HepG2 (cell line): ENCODE data around the gene TMED6. TPM values are rescaled to one million over a fixed set of nuclear protein-coding genes. Genes with fewer than 3 reads are reported as not detected.

Experiments
- ATM ChIP-seq: fragments of 450-650 bp; IDR thresholded peaks from 2 replicates; pipeline ENCODE4 v1.7.1; 2017; ENCODE audit warnings: mild to moderate bottlenecking, borderline replicate concordance
- DMAP1 ChIP-seq: IDR thresholded peaks from 2 replicates; pipeline ENCODE4 v1.6.1; 2016
- ETS1 ChIP-seq: sonication (generic); formaldehyde crosslinking; IDR thresholded peaks from 2 replicates; pipeline ENCODE4 v1.4.0; 2020; ENCODE audit warnings: missing genetic modification reagents
- FOSL2 ChIP-seq: sonication (generic); formaldehyde crosslinking; IDR thresholded peaks from 2 replicates; pipeline ENCODE4 v1.4.0; 2020; ENCODE audit warnings: missing genetic modification reagents
- GATAD2A ChIP-seq: IDR thresholded peaks from 2 replicates; pipeline ENCODE4 v1.6.1; 2016
- HDAC1 ChIP-seq: sonication (generic); formaldehyde crosslinking; IDR thresholded peaks from 2 replicates; pipeline ENCODE4 v1.5.1; 2020; ENCODE audit warnings: mild to moderate bottlenecking, missing genetic modification reagents
- HNRNPK ChIP-seq: fragments of 200-400 bp; formaldehyde crosslinking; IDR thresholded peaks from 2 replicates; pipeline ENCODE4 v1.6.1; 2018; ENCODE audit warnings: low read length, low read depth, moderate library complexity, mild to moderate bottlenecking; ENCODE audit not compliant: poor library complexity, severe bottlenecking
- KDM5B ChIP-seq: sonication (generic); formaldehyde crosslinking; IDR thresholded peaks from 2 replicates; pipeline ENCODE4 v1.4.0; 2020; ENCODE audit warnings: missing genetic modification reagents, mild to moderate bottlenecking, borderline replicate concordance
- MAFK ChIP-seq, 2 experiments: IDR thresholded peaks in 1 of 2; conservative IDR thresholded peaks in 1 of 2; 2 replicates each; pipeline ENCODE4 v1.6.1; 2011; ENCODE audit warnings: improper control_type of control experiment in 2 of 2, low read length in 2 of 2
- MAX ChIP-seq: IDR thresholded peaks from 2 replicates; pipeline ENCODE4 v1.6.1; 2012; ENCODE audit warnings: inconsistent platforms
- MZF1 ChIP-seq: sonication (generic); formaldehyde crosslinking; IDR thresholded peaks from 2 replicates; pipeline ENCODE4 v1.8.1; 2023; ENCODE audit warnings: mild to moderate bottlenecking, missing genetic modification reagents, borderline replicate concordance
- SOX13 ChIP-seq, 3 experiments: fragments of 450-650 bp in 1 of 3; sonication (generic) in 1 of 3; formaldehyde crosslinking in 1 of 3; IDR thresholded peaks in 2 of 3; conservative IDR thresholded peaks in 1 of 3; 2 replicates each; pipeline versions ENCODE4 v1.5.0 to v1.6.1; 2016 to 2020; ENCODE audit warnings: antibody characterized with exemption in 1 of 3, mild to moderate bottlenecking in 1 of 3, missing compliant biosample characterization in 1 of 3, missing genetic modification reagents in 1 of 3, moderate library complexity in 1 of 3
- TCF12 ChIP-seq, 2 experiments: fragments of 450-650 bp in 1 of 2; sonication (generic) in 1 of 2; formaldehyde crosslinking in 1 of 2; IDR thresholded peaks; 2 replicates each; pipeline versions ENCODE4 v1.6.1 to v1.8.0; 2017 to 2022; ENCODE audit warnings: antibody characterized with exemption in 1 of 2, mild to moderate bottlenecking in 1 of 2, missing genetic modification reagents in 1 of 2, moderate library complexity in 1 of 2
- THRA ChIP-seq: sonication (generic); formaldehyde crosslinking; IDR thresholded peaks from 2 replicates; pipeline ENCODE4 v1.4.0; 2020; ENCODE audit warnings: missing genetic modification reagents, borderline replicate concordance
- ZNF142 ChIP-seq: sonication (generic); formaldehyde crosslinking; IDR thresholded peaks from 2 replicates; pipeline ENCODE4 v1.4.0; 2020; ENCODE audit warnings: missing genetic modification reagents
- ZNF362 ChIP-seq: sonication (generic); formaldehyde crosslinking; IDR thresholded peaks from 2 replicates; pipeline ENCODE4 v1.4.0; 2020; ENCODE audit warnings: missing genetic modification reagents, mild to moderate bottlenecking, borderline replicate concordance
- ZNF558 ChIP-seq: sonication (generic); formaldehyde crosslinking; IDR thresholded peaks from 2 replicates; pipeline ENCODE4 v1.9.0; 2022; ENCODE audit warnings: mild to moderate bottlenecking, missing genetic modification reagents, borderline replicate concordance
- ZNF75D ChIP-seq: sonication (generic); formaldehyde crosslinking; IDR thresholded peaks from 2 replicates; pipeline ENCODE4 v1.8.1; 2023; ENCODE audit warnings: missing genetic modification reagents, mild to moderate bottlenecking, borderline replicate concordance
- polyA plus RNA-seq, 8 experiments: library from polyadenylated mRNA; depleted of rRNA in 3 of 8; stranded (reverse) in 7 of 8; unstranded in 1 of 8; fragments of >200 nt; fragmentation: Illumina TruSeq in 4 of 8; extraction: Trizol in 4 of 8; gene quantifications; 2 replicates each; pipeline versions ENCODE4 v1.2.1 to v1.2.3, GENCODE V29; 2011 to 2016; ENCODE audit warnings: low read depth in 4 of 8, missing spikeins in 1 of 8, mixed read lengths in 1 of 8; ENCODE audit not compliant: insufficient read depth in 1 of 8
- total RNA-seq, 5 experiments: library from RNA; depleted of rRNA; stranded (reverse); fragments of >200 nt; fragmentation: Illumina TruSeq; extraction: Trizol; gene quantifications; 2 replicates each; pipeline ENCODE4 v1.2.3, GENCODE V29; 2016; ENCODE audit warnings: low read depth in 1 of 5

TMED6 gene
- total and polyA plus RNA-seq, 2 of the 13 experiments (the other 11 are each of a cell fraction or from before 2014, with no cell fraction given), result 9.8 to 14.4 TPM

GRCh38 chr16:69376393-69377059, 24.9 kb upstream of the TMED6 start (continued):
- no peak for TF ChIP-seq ZNF142
- peak; percentile 94 for TF ChIP-seq ZNF362 (CRISPR knock-in tag)
- TF ChIP-seq MZF1, result no peak
- 0 out of 2 replicates have a peak, but pooled peaks have one; percentile 20 for TF ChIP-seq FOSL2 (CRISPR knock-in tag)
- TF ChIP-seq MAX, result 0 out of 2 replicates have a peak, but pooled peaks have one; percentile 14
- TF ChIP-seq SOX13 (IDR thresholded peaks at IDR 0.05), result no peak
- peak in 1 of 2 experiments; percentile 71; a peak in 2 of 4 replicates for TF ChIP-seq SOX13 (CRISPR knock-in tag; conservative IDR thresholded peaks at IDR 0.05 in 1 of 2, IDR thresholded peaks at IDR 0.05 in 1 of 2)
- 0 out of 2 replicates have a peak, but pooled peaks have one; percentile 34 for TF ChIP-seq THRA (CRISPR knock-in tag)
- peak; percentile 98 to 99 for TF ChIP-seq MAFK (conservative IDR thresholded peaks at IDR 0.05 in 1 of 2, IDR thresholded peaks at IDR 0.05 in 1 of 2; ENCODE audit: low read length in 2 of 2)
- TF ChIP-seq GATAD2A (CRISPR knock-in tag), result peak; percentile 44; the same call in 1 of the 2 replicates
- no peak for TF ChIP-seq ZNF558
- TF ChIP-seq TCF12 (IDR thresholded peaks at IDR 0.05), result no peak
- TF ChIP-seq TCF12 (CRISPR knock-in tag; IDR thresholded peaks at IDR 0.05), result peak; percentile 37; the same call in 1 of the 2 replicates
- no peak for TF ChIP-seq ETS1 (CRISPR knock-in tag)
- no peak for TF ChIP-seq ATM
- TF ChIP-seq HNRNPK, result no peak
- peak; percentile 33; the same call in 1 of the 2 replicates for TF ChIP-seq KDM5B (CRISPR knock-in tag)
- no peak for TF ChIP-seq DMAP1 (CRISPR knock-in tag)
- TF ChIP-seq HDAC1, result peak; percentile 37; the same call in 1 of the 2 replicates
- TF ChIP-seq ZNF75D, result no peak
